Adrenal gland (tissue), 12 donors: ENCODE results near the gene FARP1. TPM values are rescaled to one million over a fixed set of nuclear protein-coding genes. Genes with fewer than 3 reads are reported as not detected.

ENCODE experiments used
- DNase-seq, 7 donors: peaks; one replicate each; pipeline ENCODE4 v3.0.0-alpha.2; 2019 to 2020
- H3K27ac ChIP-seq, 5 donors: fragments of 200-600 bp; sonication (generic) in 4 of 5; 1 replicate in 3 of 5; 2 replicates in 2 of 5; pipeline versions ENCODE4 v1.5.1 to v1.8.0; 2016 to 2020; ENCODE audit warnings: mild to moderate bottlenecking in 1 of 5
- H3K27me3 ChIP-seq: fragments of 200-600 bp; 2 replicates; pipeline ENCODE4 v1.8.0; 2021
- H3K36me3 ChIP-seq, 2 donors: fragments of 200-600 bp; replicated peaks in 1 of 2; 1 replicate in 1 of 2; 2 replicates in 1 of 2; pipeline versions ENCODE4 v1.5.1 to v1.8.0; 2018 to 2022
- H3K4me1 ChIP-seq, 2 donors: fragments of 200-600 bp; replicated peaks in 1 of 2; 1 replicate in 1 of 2; 2 replicates in 1 of 2; pipeline versions ENCODE4 v1.5.1 to v1.8.0; 2018 to 2021
- H3K4me3 ChIP-seq, 4 donors: fragments of 200-600 bp; sonication (generic) in 3 of 4; one replicate each; pipeline ENCODE4 v1.5.1; 2016 to 2018
- H3K9me3 ChIP-seq, 3 donors: fragments of 200-600 bp; sonication (generic) in 1 of 3; replicated peaks in 1 of 3; 1 replicate in 2 of 3; 2 replicates in 1 of 3; pipeline versions ENCODE4 v1.5.1 to v1.8.0; 2016 to 2021
- POLR2A ChIP-seq, 2 donors: fragments of 450-650 bp; IDR thresholded peaks; one replicate each; pipeline ENCODE4 v1.6.1; 2017; ENCODE audit warnings: antibody characterized with exemption in 2 of 2, mild to moderate bottlenecking in 2 of 2, moderate library complexity in 1 of 2
- WGBS, 4 donors: extraction: QIAGEN DNeasy Blood & Tissue Kit in 2 of 4; methylation state at CpG; one replicate each; pipeline versions ENCODE4 v1.1.5 to v1.1.7; 2013 to 2017; 5-methylcytosine and 5-hydroxymethylcytosine counted together
- intact Hi-C, 2 donors: fragments of 100-400 bp; cut with DNase I; formaldehyde crosslinking; loops; one replicate each; pipeline versions ENCODE4 v1.14.1 to v1.15.0; 2022 to 2023
- polyA plus RNA-seq, 3 donors: library from polyadenylated mRNA; stranded (reverse); fragments of 200-250 nt in 2 of 3; fragments of 350-450 nt in 1 of 3; fragmentation: Illumina TruSeq in 1 of 3; extraction: RNeasy Lipid Tissue Mini Kit (QIAGEN cat#74804) in 1 of 3; gene quantifications; one replicate each; pipeline ENCODE4 v1.2.3, GENCODE V29; 2013 to 2014
- total RNA-seq, 9 donors: library from RNA; depleted of rRNA in 4 of 9; stranded (reverse); fragments of >200 nt in 4 of 9; fragments of 120-200 nt in 1 of 9; fragmentation: NEBNext Ultra II Directional in 1 of 9; extraction: Animal tissue kit (Norgen Biotek cat#: 25700) in 1 of 9; gene quantifications; one replicate each; pipeline versions ENCODE4 v1.1.0 to v1.2.4, GENCODE V29; 2013 to 2023
- TF ChIP-seq, protein P1 (sequence below), 6 experiments: fragments of 450-650 bp in 4 of 6; fragments of 200-600 bp in 2 of 6; sonication (generic) in 1 of 6; IDR thresholded peaks; 1 replicate in 5 of 6; 2 replicates in 1 of 6; pipeline versions ENCODE4 v1.5.1 to v1.8.0; 2016 to 2021; ENCODE audit warnings: antibody characterized with exemption in 6 of 6, mild to moderate bottlenecking in 2 of 6, moderate library complexity in 1 of 6
- donor health status: healthy with polysubstance abuse.
- donor health status: Bipolar disorder and iron deficiency.
- donor health status: DM: yes; HTN: yes; CAD: no.
- donor health status: DM: no; HTN: no; CAD: no.
- donor health status: DM: no; HTN: no; CAD: no.
- donor health status: DM: yes; HTN: yes; CAD: no.

FARP1 gene
- total and polyA plus RNA-seq, 12 donors: 27.1 to 304 (median 71.6) TPM

- DNase-seq: peak; percentile 86 to 96 (median 91)
- 49 to 68% (median 56%) methylated on average over 23 to 28 of the region's 28 CpGs for WGBS, 4 donors
- Histone ChIP-seq H3K27me3 (no peaks in the 10 kb centered on the region), H3K9me3 (no peaks in the 10 kb centered on the region), H3K4me1 (peaks cover 34 to 60% of the 10 kb centered on the region in 2 donors), H3K27ac (peak overlapping the region in 4 of 5 donors; percentile 21 to 87 (median 75)), H3K36me3 (no peaks in the 10 kb centered on the region), H3K4me3 (no peak overlapping the region)
- no peak for TF ChIP-seq POLR2A (IDR thresholded peaks at IDR 0.05)
- TF ChIP-seq, protein P1, sequence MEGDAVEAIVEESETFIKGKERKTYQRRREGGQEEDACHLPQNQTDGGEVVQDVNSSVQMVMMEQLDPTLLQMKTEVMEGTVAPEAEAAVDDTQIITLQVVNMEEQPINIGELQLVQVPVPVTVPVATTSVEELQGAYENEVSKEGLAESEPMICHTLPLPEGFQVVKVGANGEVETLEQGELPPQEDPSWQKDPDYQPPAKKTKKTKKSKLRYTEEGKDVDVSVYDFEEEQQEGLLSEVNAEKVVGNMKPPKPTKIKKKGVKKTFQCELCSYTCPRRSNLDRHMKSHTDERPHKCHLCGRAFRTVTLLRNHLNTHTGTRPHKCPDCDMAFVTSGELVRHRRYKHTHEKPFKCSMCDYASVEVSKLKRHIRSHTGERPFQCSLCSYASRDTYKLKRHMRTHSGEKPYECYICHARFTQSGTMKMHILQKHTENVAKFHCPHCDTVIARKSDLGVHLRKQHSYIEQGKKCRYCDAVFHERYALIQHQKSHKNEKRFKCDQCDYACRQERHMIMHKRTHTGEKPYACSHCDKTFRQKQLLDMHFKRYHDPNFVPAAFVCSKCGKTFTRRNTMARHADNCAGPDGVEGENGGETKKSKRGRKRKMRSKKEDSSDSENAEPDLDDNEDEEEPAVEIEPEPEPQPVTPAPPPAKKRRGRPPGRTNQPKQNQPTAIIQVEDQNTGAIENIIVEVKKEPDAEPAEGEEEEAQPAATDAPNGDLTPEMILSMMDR (IDR thresholded peaks at IDR 0.05): peak in 3 of 6 experiments; percentile 10 to 19 (median 12)
- intact Hi-C loops: loop anchor here (10.0 kb wide), 2 partner anchors 82 to 92 kb away; partner anchors contain the start of gene STK24 (in 1 of the 2)
Measured at GRCh38 chr13:98482476-98483444, 339.9 kb downstream of the FARP1 start.

DNA sequence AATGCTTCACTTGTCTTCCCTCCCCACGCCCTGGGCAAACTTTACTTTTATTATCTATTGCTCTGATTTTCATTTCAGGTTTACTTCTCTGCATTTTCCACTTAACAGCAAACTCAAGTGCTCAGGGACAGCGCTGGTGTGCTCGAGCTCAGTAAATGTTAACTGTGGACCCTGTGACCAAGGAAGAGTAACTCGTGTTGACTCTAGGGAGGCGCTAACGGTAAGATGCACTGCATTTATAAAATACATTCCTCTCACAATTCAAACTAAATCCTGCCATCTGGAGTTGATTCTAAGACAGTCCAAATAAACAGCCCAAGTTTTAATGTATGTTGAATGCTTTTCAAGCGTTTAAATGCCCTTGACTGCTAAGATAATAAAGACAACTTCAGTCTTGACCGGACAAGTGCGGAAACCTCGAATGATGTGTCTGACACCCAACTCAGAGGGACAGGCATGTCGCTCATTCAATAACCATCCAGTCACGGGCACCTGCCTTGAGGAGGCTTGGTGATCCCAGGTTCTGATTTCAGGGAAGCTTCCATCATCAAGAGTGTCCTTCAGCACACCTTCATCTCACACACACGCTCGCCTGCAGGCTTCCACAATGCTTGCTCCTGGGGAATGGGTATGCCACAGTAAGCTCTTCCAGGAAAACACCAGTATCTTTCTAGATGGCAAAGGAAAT is 340.9 kb downstream of the FARP1 start:
- intact Hi-C loops: loop anchor here (10.0 kb wide), 2 partner anchors 81 to 91 kb away; partner anchors contain the start of gene STK24 (in 1 of the 2)
- Histone ChIP-seq H3K4me3 (no peak overlapping the region), H3K36me3 (no peaks in the 10 kb centered on the region), H3K27ac (peak overlapping the region in 4 of 5 donors; percentile 31 to 87 (median 75)), H3K27me3 (no peaks in the 10 kb centered on the region), H3K9me3 (no peaks in the 10 kb centered on the region), H3K4me1 (peaks cover 34 to 61% of the 10 kb centered on the region in 2 donors)
- TF ChIP-seq, protein P1 (IDR thresholded peaks at IDR 0.05): no peak
- TF ChIP-seq POLR2A (IDR thresholded peaks at IDR 0.05): no peak
- DNase-seq: no peak
- WGBS, 4 donors: 80 to 83% (median 82%) methylated on average over 14 of the region's 14 CpGs

GRCh38 chr13:98484289-98485219 is 341.7 kb downstream of the FARP1 start:
- no peaks in the 10 kb centered on the region for H3K27me3 ChIP-seq
- H3K36me3 ChIP-seq: no peaks in the 10 kb centered on the region
- peak; percentile 79 to 97 (median 94) for DNase-seq
- H3K27ac ChIP-seq: peak overlapping the region; percentile 31 to 87 (median 71)
- TF ChIP-seq, protein P1 (IDR thresholded peaks at IDR 0.05): no peak
- TF ChIP-seq POLR2A (IDR thresholded peaks at IDR 0.05): peak in 1 of 2 donors; percentile 60
- H3K4me3 ChIP-seq: no peak overlapping the region
- intact Hi-C loops: loop anchor here (10.0 kb wide), 2 partner anchors 80 to 90 kb away; partner anchors contain the start of gene STK24 (in 1 of the 2)
- no peaks in the 10 kb centered on the region for H3K9me3 ChIP-seq
- peaks cover 34 to 56% of the 10 kb centered on the region in 2 donors for H3K4me1 ChIP-seq
- WGBS, 4 donors: 20 to 36% (median 29%) methylated on average over 18 to 21 of the region's 21 CpGs
